ENCODE measurements around the gene CNTNAP2.

DNA sequence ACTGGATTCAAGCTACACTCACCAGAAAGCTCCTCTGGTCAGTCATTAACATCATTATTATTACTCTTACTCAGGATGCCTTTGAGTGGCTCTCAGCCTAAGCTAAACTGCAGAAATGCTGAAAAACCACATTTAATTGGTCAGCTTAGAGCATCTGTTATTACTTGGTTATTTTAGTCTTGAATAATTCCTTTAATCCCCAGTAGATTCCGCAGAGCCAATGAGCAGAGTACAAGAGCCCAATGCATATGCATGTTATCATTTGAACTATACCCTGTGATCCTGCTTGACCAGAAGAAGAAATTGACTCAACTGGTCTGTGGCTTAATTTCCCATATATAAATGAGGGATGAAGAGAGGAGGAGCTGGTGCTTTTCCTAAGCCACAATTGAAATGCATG lies 2056.3 kb downstream of the CNTNAP2 start:
- TF ChIP-seq, protein P1, sequence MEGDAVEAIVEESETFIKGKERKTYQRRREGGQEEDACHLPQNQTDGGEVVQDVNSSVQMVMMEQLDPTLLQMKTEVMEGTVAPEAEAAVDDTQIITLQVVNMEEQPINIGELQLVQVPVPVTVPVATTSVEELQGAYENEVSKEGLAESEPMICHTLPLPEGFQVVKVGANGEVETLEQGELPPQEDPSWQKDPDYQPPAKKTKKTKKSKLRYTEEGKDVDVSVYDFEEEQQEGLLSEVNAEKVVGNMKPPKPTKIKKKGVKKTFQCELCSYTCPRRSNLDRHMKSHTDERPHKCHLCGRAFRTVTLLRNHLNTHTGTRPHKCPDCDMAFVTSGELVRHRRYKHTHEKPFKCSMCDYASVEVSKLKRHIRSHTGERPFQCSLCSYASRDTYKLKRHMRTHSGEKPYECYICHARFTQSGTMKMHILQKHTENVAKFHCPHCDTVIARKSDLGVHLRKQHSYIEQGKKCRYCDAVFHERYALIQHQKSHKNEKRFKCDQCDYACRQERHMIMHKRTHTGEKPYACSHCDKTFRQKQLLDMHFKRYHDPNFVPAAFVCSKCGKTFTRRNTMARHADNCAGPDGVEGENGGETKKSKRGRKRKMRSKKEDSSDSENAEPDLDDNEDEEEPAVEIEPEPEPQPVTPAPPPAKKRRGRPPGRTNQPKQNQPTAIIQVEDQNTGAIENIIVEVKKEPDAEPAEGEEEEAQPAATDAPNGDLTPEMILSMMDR (IDR thresholded peaks at IDR 0.05), result no peak
- no peak for TF ChIP-seq POLR2A (IDR thresholded peaks at IDR 0.05)
- TF ChIP-seq POLR2AphosphoS5 (IDR thresholded peaks at IDR 0.05; ENCODE audit: insufficient read depth in 1 of 2, low read depth in 1 of 2), result no peak
